GM21360 (cell line): ENCODE results near the gene ITGB3.
"Not testable (repeated sequence)": the region's sequence is repeated elsewhere in the genome, so short reads cannot be mapped to it uniquely, and the experiment has no call there.

Experiments
- ATAC-seq: cut with Tn5 transposase; IDR thresholded peaks from one replicate; pipeline ENCODE4 v1.9.1; 2021; ENCODE audit warnings: mild to moderate bottlenecking, moderate library complexity; ENCODE audit not compliant: unreplicated experiment

The ITGB3 gene

GRCh38 chr17:47222047-47222446 is 31.6 kb upstream of the ITGB3 start:
- ATAC-seq: no peak

DNA sequence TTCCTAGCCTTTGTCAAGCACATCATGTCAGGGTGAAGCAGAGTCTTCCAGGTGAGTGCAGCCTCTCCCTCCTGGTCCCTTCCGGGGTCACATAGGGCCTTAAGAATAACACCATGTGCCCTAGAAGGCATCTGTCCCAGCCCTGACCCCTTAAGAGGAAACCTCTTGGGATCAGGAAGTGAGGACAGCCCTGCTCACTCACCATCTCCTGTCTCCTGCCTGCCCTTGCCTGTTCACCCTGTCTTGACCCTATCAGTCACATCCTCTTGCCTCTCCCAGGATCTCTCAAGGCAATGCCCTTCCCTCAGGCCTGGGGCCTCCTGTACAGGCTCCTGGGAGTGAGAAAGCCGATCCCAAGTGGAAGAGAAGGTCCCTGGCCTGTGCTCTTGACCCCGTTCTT is 30.6 kb upstream of the ITGB3 start:
- no peak for ATAC-seq

DNA sequence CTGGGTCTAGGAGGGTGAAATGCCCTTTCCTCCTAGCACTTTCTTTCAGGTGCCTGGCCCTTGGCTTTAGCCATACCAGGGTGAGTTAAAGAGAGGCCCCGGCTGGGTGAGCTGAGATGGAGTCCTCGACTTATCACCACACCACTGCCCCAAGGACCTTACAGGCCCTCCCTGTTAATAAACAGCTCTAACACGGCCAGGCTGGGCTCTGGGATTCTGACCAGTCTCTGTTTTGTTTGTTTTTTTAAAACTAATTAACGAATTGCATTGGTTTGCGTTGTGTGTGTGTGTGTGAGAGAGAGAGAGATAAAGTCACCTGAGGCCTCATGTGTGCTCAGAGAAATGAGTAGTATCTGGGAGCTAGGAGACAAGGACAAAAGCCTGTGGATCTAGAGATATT is 30.2 kb upstream of the ITGB3 start:
- ATAC-seq: no peak

GRCh38 chr17:47224077-47224476 is 29.6 kb upstream of the ITGB3 start:
- ATAC-seq: not testable (repeated sequence)

DNA sequence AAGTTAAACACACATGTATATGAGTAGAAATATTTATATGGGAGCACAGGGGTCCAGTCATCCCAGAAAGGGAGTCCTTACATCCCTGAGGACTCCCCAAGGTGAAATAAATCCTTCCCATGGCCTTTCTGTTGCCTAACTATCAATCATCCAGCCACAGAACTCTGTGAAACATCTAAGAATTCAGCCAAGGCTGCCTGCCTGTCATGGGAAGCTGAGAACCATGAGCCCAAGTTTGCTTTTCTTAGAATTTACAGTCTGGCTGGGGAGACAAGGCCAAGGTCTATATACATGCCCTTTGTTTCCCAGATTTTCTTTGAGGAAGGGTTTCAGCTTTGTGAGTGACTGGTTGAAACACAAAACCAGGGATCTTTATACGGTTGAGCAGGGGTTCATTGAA is 28.7 kb upstream of the ITGB3 start:
- no peak for ATAC-seq

DNA sequence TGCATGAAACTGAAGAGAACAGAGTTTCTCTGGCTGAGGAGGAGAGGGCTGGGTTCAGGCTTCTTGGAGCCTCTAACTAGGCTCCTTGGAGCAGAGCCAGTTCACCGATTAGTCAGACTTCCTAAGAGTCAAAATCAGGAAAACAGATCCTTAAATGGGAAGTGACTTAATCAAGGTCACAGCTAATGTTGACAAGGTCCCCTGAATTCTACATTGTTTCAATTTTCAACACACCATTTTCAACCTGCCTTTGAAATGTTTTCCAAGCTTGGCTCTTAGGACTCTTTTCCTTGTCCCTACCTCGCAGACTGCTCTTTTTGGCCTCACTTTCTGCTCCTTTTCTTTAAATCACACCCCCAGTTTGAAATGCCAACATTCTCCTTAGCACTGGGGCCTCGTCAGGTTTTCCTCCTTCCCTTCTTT is 28.2 kb upstream of the ITGB3 start:
- ATAC-seq: no peak

DNA sequence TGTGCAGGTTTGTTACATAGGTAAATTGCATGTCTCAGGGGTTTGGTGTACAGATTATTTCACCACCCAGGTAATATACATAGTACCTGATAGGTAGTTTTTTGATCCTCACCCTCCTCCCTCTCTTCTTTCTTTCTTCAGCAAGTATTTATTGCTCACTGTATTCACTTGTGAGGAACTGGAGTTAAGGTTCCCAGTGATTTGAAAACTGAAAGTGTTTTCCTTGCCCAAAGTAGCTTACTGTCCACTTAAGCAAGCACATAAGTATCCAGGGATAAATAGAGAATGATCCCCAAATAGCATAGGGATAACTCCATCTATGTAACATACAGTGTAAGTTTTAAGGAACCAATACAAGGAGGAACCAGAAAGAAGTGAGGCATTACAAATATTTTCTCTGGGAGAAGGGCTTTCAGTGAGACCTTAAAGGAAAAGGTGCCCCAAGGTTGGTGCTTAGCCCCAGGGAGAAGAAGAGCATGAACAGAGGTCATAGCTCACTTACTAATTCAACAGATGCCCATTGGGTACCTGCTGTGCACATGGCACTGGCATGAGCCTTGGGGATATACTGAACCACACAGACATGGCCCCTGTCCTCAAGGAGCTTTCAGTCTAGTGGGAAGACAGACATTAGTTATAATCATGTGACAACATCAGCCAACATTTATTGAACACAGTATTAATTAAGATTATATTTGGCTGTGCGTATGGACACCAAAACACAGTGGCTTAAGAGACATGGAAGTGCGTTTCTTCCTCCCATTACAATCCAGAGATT is 27.5 kb upstream of the ITGB3 start:
- no peak for ATAC-seq

DNA sequence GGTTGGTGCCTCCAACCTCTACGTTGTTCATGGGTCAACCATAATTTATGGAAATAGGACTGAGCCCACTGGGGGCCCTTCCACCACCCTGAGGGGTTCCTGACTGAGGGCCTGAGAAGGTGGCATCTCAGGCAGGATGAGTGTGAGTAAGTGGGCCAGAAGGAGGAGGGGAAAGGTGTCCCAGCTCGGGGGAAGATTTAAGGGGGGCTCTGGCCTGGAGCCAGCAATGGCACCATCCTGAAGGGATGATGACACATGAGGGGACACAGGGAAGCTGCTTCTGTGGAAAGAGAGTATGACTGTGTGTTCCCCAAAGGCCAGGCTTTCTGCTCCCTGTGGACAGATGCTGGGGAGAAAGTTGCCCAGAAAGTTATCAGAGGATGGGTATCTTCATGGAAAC is 25.8 kb upstream of the ITGB3 start:
- ATAC-seq: no peak

- ATAC-seq: no peak
These were observed 23.8 kb upstream of the ITGB3 start for GRCh38 chr17:47229535-47230443.

GRCh38 chr17:47230864-47231263 is 22.8 kb upstream of the ITGB3 start:
- ATAC-seq: no peak

GRCh38 chr17:47231334-47231733 is 22.3 kb upstream of the ITGB3 start:
- ATAC-seq: no peak

DNA sequence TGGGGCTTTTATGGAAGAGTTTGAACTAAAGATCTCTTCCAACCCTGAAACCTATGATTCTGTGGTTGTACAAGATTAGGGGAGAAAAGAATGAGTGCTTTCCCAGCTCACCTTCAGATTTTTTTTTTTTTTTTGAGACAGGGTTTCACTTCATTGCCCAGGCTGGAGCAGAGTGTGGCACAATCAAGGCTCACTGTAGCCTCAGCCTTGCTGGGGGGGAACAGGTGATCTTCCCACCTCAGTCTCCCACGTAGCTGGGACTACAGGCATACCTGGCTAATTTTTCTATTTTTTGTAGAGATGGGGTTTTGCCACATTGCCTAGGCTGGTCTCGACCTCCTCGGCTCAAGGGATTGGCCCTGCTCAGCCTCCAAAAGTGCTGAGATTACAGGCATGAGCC is 21.8 kb upstream of the ITGB3 start:
- ATAC-seq: no peak

DNA sequence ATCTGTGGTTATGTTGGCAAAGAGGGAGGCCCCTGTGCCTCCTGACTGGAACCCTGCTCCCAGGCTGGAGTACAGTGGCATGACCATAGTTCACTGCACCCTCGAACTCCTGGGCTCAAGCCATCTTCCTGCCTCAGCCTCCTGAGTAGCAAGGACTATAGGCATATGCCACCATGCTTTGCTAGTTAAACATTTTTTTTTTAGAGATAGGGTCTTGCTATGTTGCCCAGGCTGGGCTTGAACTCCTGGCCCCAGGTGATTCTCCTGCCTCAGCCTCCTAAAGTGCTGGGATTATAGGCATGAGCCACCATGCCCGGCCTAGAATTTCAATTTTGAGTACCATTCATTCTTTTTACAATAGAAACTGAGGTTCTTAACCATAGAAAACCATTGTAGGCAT is 21.2 kb upstream of the ITGB3 start:
- ATAC-seq: no peak

- no peak for ATAC-seq
These were observed 18.1 kb upstream of the ITGB3 start for GRCh38 chr17:47235506-47235905.

DNA sequence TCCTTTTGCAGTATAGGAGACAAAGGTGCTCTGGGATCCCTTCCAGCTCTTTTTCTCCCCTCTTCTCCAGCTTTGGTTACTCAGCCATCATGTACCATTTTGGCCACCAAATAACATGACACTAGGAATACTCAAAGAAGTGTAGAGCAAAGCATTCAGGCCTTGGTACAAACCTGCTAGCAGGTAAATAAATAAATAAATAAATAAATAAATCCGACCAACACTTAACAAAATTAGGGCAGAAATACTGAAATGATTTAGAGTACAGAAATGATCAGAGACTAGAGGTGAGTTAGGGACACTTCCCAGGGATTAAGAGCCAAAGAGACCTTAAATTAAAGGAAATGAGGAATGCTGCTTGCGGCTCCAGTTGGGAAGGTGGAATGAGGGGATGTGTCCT is 17.7 kb upstream of the ITGB3 start:
- no peak for ATAC-seq

- ATAC-seq: no peak
These were observed 15.8 kb upstream of the ITGB3 start for GRCh38 chr17:47237841-47238240.

DNA sequence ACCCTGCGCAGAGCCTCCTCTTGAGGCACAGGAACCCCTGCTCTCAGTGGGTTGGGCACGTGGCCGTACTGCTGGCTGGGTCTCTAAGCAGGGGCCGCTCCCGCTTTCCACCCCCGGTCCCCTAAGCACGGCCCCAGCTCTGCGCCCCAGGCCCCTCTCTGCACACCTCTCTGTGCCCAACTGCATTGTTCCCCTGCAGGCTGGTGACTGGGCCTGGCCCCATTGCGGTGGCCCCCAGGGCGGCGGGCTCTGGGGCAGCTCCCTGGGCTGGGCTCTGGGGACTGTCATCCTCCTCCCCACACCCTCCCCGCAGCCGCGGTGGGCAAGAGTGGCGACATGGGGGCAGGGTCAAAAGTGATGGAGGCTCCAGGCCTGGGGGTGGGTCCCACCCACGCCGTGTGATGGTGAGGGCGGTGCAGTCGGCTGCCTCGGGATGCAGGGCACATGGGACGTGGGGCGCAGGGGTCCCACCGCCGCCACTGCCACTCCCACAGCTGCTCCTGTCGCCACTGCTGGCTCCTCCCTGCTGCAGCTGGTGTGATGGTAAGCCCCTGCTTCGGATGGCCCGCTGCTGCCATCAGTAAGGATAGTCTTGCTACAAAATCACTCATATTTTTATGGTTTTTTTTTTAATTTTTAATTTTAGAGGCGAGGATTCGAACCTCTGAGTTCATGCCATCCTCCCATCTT is 15.2 kb upstream of the ITGB3 start:
- no peak for ATAC-seq

- ATAC-seq: no peak
These were observed 14.0 kb upstream of the ITGB3 start for GRCh38 chr17:47239619-47239966.

- ATAC-seq: no peak
These were observed 13.5 kb upstream of the ITGB3 start for GRCh38 chr17:47239967-47240651.

DNA sequence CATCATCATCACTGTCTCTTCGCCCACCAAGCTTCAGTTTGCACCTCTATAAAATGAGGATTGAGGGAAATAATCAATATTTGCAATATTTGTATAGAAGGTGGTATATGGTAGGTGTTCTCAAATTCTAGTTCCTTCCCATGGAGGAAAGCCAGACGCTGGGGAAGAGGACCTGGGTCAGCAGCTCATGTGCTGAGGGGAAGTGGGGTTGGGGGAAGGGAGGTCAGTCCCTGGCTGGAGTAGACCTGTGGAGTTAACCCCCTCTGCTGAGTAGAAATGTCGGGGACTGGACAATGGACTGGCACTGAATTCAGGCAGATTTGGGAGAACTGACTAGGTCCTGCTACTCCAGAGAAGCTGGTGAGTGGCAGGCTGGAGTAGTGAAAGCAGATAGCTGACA is 12.8 kb upstream of the ITGB3 start:
- ATAC-seq: no peak

DNA sequence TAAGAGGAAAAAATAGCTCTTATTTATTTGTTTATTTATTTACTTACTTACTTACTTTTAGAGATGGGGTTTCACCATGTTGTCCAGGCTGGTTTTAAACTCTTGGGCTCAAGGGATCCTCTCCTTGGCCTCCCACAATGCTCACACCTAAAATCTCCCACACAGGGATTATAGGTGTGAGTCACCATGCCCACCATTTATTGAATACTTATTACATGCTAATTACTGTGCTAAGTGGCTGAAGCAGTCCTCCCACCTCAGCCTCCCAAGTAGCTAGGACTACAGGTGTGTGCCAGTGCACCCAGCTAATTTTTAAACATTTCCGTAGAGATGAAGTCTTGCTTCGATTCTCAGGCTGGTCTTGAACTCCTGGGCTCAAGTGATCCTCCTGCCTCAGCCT is 11.0 kb upstream of the ITGB3 start:
- no peak for ATAC-seq
